ENCODE measurements around the gene APLNR.

The APLNR gene

GRCh38 chr11:57214494-57214893 lies 22.6 kb downstream of the APLNR start:
- no peak for DNase-seq

GRCh38 chr11:57214098-57214417 lies 23.0 kb downstream of the APLNR start:
- DNase-seq = no peak

GRCh38 chr11:57213342-57214097 lies 23.5 kb downstream of the APLNR start:
- no peak for DNase-seq

- no peak for DNase-seq
These were observed 26.3 kb downstream of the APLNR start for GRCh38 chr11:57210781-57211180.

GRCh38 chr11:57207168-57207567 lies 29.9 kb downstream of the APLNR start:
- DNase-seq = no peak

- DNase-seq = no peak
These were observed 31.9 kb downstream of the APLNR start for GRCh38 chr11:57205041-57205641.

- no peak for DNase-seq
These were observed 33.1 kb downstream of the APLNR start for GRCh38 chr11:57203882-57204480.

GRCh38 chr11:57203359-57203758 lies 33.7 kb downstream of the APLNR start:
- no peak for DNase-seq

- DNase-seq = peak; percentile 26
These were observed 34.8 kb downstream of the APLNR start for GRCh38 chr11:57202281-57202680.

GRCh38 chr11:57200917-57201316 lies 36.1 kb downstream of the APLNR start:
- DNase-seq = no peak

- DNase-seq = no peak
These were observed 37.7 kb downstream of the APLNR start for GRCh38 chr11:57199330-57199729.

GRCh38 chr11:57197762-57198161 lies 39.3 kb downstream of the APLNR start:
- no peak for DNase-seq

GRCh38 chr11:57196596-57196995 lies 40.5 kb downstream of the APLNR start:
- no peak for DNase-seq

GRCh38 chr11:57192316-57192715 lies 44.7 kb downstream of the APLNR start:
- no peak for DNase-seq

GRCh38 chr11:57191311-57192219 lies 45.5 kb downstream of the APLNR start:
- DNase-seq = no peak

- no peak for DNase-seq
These were observed 46.5 kb downstream of the APLNR start for GRCh38 chr11:57190548-57190947.

Measured in DMS79 treated with DMSO at 0.1 percent for 48 hours (cell line).